SK-N-SH (cell line): ENCODE results near the gene PXDN.

ENCODE experiments used
- CTCF ChIP-seq: fragments of 200-600 bp; sonication (generic); IDR thresholded peaks from 2 replicates; pipeline ENCODE4 v1.6.1; 2017; ENCODE audit warnings: antibody characterized with exemption, mild to moderate bottlenecking, moderate library complexity
- ELF1 ChIP-seq: IDR thresholded peaks from 2 replicates; pipeline ENCODE4 v1.4.0; 2012
- EZH2phosphoT487 ChIP-seq: fragments of 200-600 bp; sonication (generic); IDR thresholded peaks from 2 replicates; pipeline ENCODE4 v1.6.1; 2017; ENCODE audit warnings: low read depth, mixed run types, mild to moderate bottlenecking, antibody characterized with exemption, moderate library complexity, borderline replicate concordance
- FOXM1 ChIP-seq: IDR thresholded peaks from 2 replicates; pipeline ENCODE4 v1.4.0; 2012; ENCODE audit warnings: low read depth, mild to moderate bottlenecking
- IRF3 ChIP-seq: fragments of 150-350 bp; IDR thresholded peaks from 2 replicates; pipeline ENCODE4 v1.6.1; 2016; ENCODE audit warnings: mild to moderate bottlenecking, low read depth, low read length
- MAX ChIP-seq: IDR thresholded peaks from 2 replicates; pipeline ENCODE4 v1.4.0; 2012; ENCODE audit warnings: low read depth
- PBX3 ChIP-seq: IDR thresholded peaks from 2 replicates; pipeline ENCODE4; 2012
- POLR2AphosphoS5 ChIP-seq: IDR thresholded peaks from 2 replicates; pipeline ENCODE4 v1.6.1; 2012; ENCODE audit warnings: low read depth, low read length
- RAD21 ChIP-seq: IDR thresholded peaks from 2 replicates; pipeline ENCODE4 v1.6.1; 2012; ENCODE audit warnings: mild to moderate bottlenecking, low read length
- RCOR1 ChIP-seq: fragments of 150-350 bp; IDR thresholded peaks from 2 replicates; pipeline ENCODE4 v1.6.1; 2017; ENCODE audit warnings: antibody characterized with exemption, low read length
- REST ChIP-seq: IDR thresholded peaks from 2 replicates; pipeline ENCODE4 v1.6.1; 2012; ENCODE audit warnings: mild to moderate bottlenecking, low read depth, low read length, moderate library complexity
- TEAD4 ChIP-seq: IDR thresholded peaks from 2 replicates; pipeline ENCODE4 v1.4.0; 2012; ENCODE audit warnings: mild to moderate bottlenecking, borderline replicate concordance; ENCODE audit not compliant: insufficient read depth
- USF2 ChIP-seq: fragments of 150-350 bp; IDR thresholded peaks from 2 replicates; pipeline ENCODE4 v1.6.1; 2017; ENCODE audit warnings: antibody characterized with exemption, low read length, low read depth, borderline replicate concordance
- YY1 ChIP-seq: IDR thresholded peaks from 2 replicates; pipeline ENCODE4 v1.4.0; 2012; ENCODE audit warnings: low read depth, mild to moderate bottlenecking

GRCh38 chr2:1745171-1746023 is 1.1 kb upstream of the PXDN start:
- TF ChIP-seq REST (no peak), PBX3 (no peak), USF2 (no peak), RCOR1 (no peak), CTCF (no peak), FOXM1 (no peak), POLR2AphosphoS5 (no peak), EZH2phosphoT487 (no peak), TEAD4 (no peak), YY1 (no peak), IRF3 (no peak), RAD21 (no peak), MAX (no peak), ELF1 (no peak)
